NOMO-1 treated with DMSO at 0.1 percent for 48 hours (cell line): ENCODE data around the gene BRIP1.
A peak's percentile ranks its signal among the peaks of the same experiment; 100 is the strongest.
"Not testable (repeated sequence)": the region's sequence is repeated elsewhere in the genome, so short reads cannot be mapped to it uniquely, and the experiment has no call there.

Source experiments
- DNase-seq: peaks from one replicate; lab custom pipeline; 2025; ENCODE audit not compliant: unreplicated experiment; lab: John Stamatoyannopoulos, UW

BRIP1 gene

DNA sequence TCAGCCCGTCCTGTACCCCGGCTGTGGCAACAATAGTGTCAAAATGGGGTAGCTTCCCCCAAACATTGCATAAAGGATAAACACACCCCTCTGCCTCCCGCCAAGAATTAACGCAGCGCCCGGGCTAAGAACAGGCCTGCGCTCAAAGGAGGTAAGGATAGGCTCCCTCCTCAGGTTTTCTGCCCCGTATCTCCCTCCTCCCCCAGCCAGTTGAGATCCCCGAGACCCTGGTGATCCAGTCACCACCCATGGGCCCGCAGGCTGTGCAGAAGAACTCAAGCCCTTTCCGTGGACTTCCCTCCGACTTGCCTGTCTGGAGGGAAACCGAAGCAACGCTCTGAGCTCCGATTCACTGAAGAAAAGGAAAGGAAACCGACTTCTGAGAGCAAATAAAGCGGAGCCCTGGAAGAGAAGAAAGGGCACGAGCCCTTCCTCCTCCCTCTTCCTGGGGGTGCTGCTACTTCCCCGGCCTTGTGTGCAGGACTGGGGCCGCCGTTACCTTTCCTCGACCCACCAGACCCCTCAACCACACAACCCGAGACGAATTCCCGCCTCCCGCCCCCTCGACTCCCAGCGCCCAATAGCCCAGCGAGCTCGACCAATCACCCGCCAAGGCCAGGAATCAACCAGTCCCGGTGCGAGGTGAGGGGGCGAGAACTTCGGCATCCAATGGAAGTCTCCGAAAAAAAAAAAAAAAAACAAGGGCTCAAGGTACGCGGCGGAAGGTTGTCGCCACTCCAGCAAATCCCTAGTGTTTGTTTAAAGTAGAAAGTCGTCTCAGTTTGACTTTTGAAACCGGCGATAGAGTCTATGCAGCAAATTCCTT lies at the start of gene BRIP1:
TSS of gene BRIP1 (minus strand) at position 554 of the 826 bp plus-strand sequence. CDS start 1,989 bp downstream, outside the sequence.
- peak; percentile 90 for DNase-seq

- no peak for DNase-seq
Measured at GRCh38 chr17:61908292-61909037, 45.1 kb upstream of the BRIP1 start.

DNA sequence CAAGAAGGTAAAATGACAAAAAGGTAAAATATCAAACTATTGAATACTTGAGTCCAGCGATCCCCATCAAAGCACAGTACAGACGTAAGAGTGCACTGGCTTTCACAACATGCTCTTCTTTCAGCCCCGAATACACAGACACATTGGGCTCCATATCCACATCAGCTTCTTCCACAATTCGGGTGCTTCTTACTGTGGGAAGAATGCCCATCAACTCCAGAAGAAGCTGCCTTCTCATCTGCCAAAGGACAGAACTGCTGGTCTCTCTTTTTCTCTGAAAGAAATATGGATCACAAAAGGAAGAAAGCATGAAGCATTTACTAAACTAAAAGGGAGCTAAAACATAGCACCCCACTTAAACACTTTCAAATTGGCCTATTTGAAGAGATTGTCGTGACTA lies 44.0 kb upstream of the BRIP1 start:
- DNase-seq: no peak

- no peak for DNase-seq
Measured at GRCh38 chr17:61904094-61904710, 40.9 kb upstream of the BRIP1 start.

- no peak for DNase-seq
Measured at GRCh38 chr17:61903251-61903650, 39.9 kb upstream of the BRIP1 start.

GRCh38 chr17:61897548-61898180 lies 34.3 kb upstream of the BRIP1 start:
- DNase-seq: no peak

GRCh38 chr17:61895391-61895790 lies 32.1 kb upstream of the BRIP1 start:
- no peak for DNase-seq

- not testable (repeated sequence) for DNase-seq
Measured at GRCh38 chr17:61894310-61894709, 31.0 kb upstream of the BRIP1 start.

DNA sequence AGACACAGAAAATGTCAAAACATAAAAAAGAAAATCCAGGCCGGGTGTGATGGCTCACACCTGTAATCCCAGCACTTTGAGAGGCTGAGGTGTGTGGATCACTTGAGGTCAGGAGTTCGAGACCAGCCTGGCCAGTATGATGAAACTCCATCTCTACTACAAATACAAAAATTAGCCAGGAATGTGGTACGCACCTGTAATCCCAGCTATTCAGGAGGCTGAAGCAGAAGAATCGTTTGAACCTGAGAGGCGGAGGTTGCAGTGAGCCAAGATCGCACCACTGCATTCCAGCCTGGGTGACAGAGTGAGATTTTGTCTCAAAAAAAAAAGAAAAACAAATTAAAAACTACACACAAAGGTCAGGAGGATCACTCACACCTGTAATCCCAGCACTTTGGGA lies 24.4 kb upstream of the BRIP1 start:
- DNase-seq: not testable (repeated sequence)

GRCh38 chr17:61885865-61886264 lies 22.5 kb upstream of the BRIP1 start:
- not testable (repeated sequence) for DNase-seq

GRCh38 chr17:61884864-61885263 lies 21.5 kb upstream of the BRIP1 start:
- DNase-seq: no peak

DNA sequence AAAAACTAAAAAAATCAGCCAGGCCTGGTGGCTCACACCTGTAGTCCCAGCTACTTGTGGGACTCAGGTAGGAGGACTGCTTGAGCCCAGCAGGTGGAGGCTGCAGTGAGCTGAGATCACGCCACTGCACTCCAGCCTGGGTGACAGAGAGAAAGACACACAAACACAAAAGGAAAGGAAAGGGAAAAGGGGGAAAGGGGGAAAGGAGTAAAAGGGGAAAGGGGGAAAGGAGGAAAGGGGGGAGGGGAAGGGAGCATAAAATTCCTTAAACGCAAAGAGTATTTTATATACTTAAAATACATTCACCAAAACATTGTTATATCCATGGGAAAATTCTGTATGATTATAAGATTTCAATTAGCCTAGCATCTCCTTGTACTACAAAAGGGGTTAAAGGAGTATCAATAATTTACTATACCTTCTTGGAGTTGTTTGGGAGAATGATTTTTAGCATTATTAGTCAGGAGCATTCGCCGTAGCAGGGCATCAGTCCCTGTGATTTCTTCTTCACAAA lies 17.3 kb upstream of the BRIP1 start:
- no peak for DNase-seq

DNA sequence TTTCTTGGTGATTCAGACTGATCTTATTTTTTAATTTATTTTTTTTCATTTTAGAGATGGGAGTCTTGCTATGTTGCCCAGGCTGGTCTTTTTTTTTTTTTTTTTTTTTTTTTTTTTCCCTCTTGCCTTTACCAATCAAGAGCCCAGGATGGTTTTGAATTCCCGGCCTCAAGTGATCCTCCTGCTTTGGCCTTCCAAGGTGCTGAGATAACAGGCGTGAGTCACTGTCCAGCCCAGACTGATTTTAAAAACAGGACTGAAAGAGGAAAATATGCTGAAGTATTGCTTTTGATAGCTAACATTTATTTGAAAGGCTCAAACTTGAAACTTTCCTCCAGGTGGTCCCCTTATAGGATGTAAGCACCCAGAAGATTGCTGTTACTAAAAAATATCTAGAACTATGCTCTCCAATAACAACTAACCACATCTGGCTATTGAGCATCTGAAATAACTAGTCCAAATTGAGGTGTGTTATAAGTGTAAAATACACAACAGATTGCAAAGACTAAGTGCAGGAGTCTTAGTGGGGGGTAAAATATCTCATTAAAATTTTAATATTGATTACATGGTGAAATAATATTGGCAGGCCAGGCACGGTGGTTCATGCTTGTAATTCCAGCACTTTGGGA lies 15.8 kb upstream of the BRIP1 start:
- DNase-seq: no peak

DNA sequence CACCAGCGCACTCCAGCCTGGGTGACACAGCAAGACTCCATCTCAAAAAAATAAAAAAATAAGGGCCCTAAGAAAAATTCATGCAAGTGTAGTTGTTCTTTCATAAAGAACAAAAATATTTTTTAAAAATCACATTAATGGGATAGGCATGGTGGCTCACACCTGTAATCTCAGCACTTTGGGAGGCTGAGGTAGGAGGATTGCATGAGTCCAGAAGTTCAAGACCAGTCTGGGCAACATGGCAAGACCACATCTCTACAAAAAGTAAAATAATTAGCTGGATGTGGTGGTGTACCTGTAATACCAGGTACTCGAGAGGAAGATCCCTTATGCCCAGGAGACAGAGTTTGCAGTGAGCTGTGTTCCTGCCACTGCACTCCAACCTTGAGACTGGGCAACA lies 15.2 kb upstream of the BRIP1 start:
- DNase-seq: no peak

DNA sequence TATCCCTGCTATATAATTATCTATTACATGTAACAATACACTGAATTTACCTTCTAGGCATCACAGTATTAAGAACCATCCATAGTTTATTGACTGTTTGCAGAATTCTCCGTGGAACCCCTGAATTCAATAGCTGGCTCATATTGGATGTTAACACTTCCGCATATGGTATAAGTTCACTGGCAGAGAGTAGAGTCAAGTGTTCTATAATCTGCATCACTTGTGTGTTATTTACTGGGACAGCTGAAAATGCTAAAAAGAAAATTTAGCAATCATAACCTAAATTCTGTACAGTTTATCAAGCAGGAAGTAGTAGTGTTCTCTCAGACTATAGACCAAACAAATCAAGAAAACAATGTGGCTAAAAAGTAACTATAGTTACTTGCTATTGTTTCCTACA lies 14.5 kb upstream of the BRIP1 start:
- no peak for DNase-seq

- DNase-seq: no peak
Measured at GRCh38 chr17:61875804-61876203, 12.5 kb upstream of the BRIP1 start.

DNA sequence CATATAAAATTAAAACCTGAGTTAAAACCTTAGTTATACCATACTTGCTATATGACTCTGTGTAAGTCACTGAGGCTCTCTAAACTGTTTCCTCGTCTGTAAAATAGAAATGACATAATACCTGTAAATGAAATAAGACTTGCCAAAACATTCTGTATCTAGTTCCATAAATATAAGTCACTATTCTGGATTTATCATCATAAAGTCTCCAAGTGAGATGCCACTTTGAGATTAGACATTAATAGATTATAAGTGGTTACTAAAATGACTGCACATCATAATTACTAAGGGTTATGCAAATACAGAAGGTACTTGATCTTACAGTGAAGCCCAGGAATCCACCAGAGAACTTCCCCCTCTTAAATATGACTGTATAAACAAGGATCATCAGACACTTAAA lies 12.0 kb upstream of the BRIP1 start:
- peak; percentile 0 for DNase-seq

DNA sequence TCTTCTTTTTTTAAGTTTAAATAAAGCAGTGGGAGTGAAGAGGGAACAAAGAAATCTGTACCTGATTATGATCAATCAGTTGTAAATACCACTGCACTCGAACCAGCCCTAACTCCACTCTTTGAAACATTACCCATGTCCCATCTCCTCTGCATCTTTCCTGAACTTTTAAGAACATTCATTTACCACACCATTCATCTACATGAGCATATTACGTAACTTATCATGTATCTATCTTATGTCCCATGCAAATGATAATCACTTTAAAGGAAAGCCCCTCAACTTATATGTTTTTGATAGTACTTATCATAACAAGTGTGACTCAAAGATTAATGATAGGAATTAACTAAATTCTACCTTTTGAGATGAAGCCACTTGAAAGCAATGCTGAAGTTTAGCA lies 10.7 kb upstream of the BRIP1 start:
- DNase-seq: no peak

- DNase-seq: no peak
Measured at GRCh38 chr17:61872099-61872498, 8.8 kb upstream of the BRIP1 start.

- DNase-seq: no peak
Measured at GRCh38 chr17:61869138-61869537, 5.8 kb upstream of the BRIP1 start.

DNA sequence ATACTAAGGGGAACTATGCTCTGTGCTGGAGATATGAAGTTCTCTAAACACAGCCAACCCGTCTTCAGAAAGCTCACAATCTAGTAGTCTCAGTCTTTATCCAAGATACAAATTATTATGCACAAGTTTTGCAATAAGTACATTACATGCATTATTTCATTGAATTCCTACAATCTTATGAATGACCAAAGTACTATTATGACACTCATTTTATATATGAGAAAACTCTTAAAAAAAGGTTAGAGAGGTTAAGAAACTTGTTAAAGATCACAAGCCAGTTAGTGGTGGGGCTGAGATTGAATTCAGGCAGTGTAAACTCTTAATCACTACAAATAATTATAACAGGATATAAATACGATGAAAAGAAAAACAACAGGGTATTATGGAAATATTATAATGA lies 4.7 kb upstream of the BRIP1 start:
- DNase-seq: no peak
